K562 (cell line): ENCODE measurements around the gene CLIC1. TPM values are rescaled to one million over a fixed set of nuclear protein-coding genes. Genes with fewer than 3 reads are reported as not detected.

ENCODE experiments used
- EGR1 ChIP-seq: fragments of 450-650 bp; conservative IDR thresholded peaks from 2 replicates; pipeline ENCODE4 v1.6.1; 2017; ENCODE audit warnings: mild to moderate bottlenecking
- HDGF ChIP-seq: fragments of 450-650 bp; IDR thresholded peaks from 2 replicates; pipeline ENCODE4 v1.6.1; 2016
- NFRKB ChIP-seq: fragments of 450-650 bp; IDR thresholded peaks from 2 replicates; pipeline ENCODE4 v1.6.1; 2016; ENCODE audit warnings: low read depth
- PTRF ChIP-seq: fragments of 450-650 bp; IDR thresholded peaks from 2 replicates; pipeline ENCODE4 v1.6.1; 2016; ENCODE audit warnings: mild to moderate bottlenecking, missing genetic modification characterization, missing compliant biosample characterization
- PTTG1 ChIP-seq: fragments of 450-650 bp; IDR thresholded peaks from 2 replicates; pipeline ENCODE4 v1.6.1; 2016; ENCODE audit warnings: low read depth, mild to moderate bottlenecking, missing genetic modification characterization, missing compliant biosample characterization
- SMARCC2 ChIP-seq: fragments of 450-650 bp; IDR thresholded peaks from 2 replicates; pipeline ENCODE4 v1.6.1; 2017; ENCODE audit warnings: antibody characterized with exemption, moderate library complexity, mild to moderate bottlenecking, low read depth
- SNIP1 ChIP-seq: fragments of 450-650 bp; IDR thresholded peaks from 2 replicates; pipeline ENCODE4 v1.7.1; 2017; ENCODE audit warnings: low read depth, mild to moderate bottlenecking
- polyA plus RNA-seq, 8 experiments: library from polyadenylated mRNA; depleted of rRNA in 4 of 8; stranded (reverse) in 5 of 8; unstranded in 3 of 8; fragments of >200 nt; fragmentation: Nextera tagmentation in 2 of 8; fragmentation: Illumina TruSeq in 1 of 8; extraction: Ambion mirVana in 2 of 8; extraction: Trizol in 1 of 8; gene quantifications; 2 replicates each; pipeline versions ENCODE4 v1.2.1 to v1.2.3, GENCODE V29; 2011 to 2014; ENCODE audit warnings: inconsistent platforms in 1 of 8, missing spikeins in 1 of 8
- total RNA-seq, 7 experiments: library from RNA; depleted of rRNA in 6 of 7; stranded (reverse); fragments of >200 nt in 6 of 7; fragmentation: Illumina TruSeq in 2 of 7; extraction: Trizol in 2 of 7; gene quantifications; 2 replicates each; pipeline versions ENCODE4 v1.2.1 to v1.2.3, GENCODE V29; 2011 to 2021; ENCODE audit warnings: low replicate concordance in 1 of 7
- TF ChIP-seq, protein P1 (sequence below), 2 experiments: fragments of 450-650 bp in 1 of 2; sonication (generic) in 1 of 2; formaldehyde crosslinking in 1 of 2; IDR thresholded peaks; 2 replicates each; pipeline versions ENCODE4 v1.7.1 to v1.9.0; 2016 to 2022; ENCODE audit warnings: inconsistent platforms in 1 of 2, mild to moderate bottlenecking in 1 of 2, missing genetic modification reagents in 1 of 2
- TF ChIP-seq, protein P2 (sequence below): fragments of 250-450 bp; sonication (Bioruptor Pico); IDR thresholded peaks from 2 replicates; pipeline ENCODE4 v1.5.0; 2022; ENCODE audit warnings: mild to moderate bottlenecking
- TF ChIP-seq, protein P3 (sequence below): sonication (generic); formaldehyde crosslinking; IDR thresholded peaks from 2 replicates; pipeline ENCODE4 v1.8.0; 2022; ENCODE audit warnings: mild to moderate bottlenecking, missing genetic modification reagents
- TF ChIP-seq, protein P4 (sequence below): IDR thresholded peaks from 2 replicates; pipeline ENCODE4 v1.6.1; 2016; ENCODE audit warnings: missing genetic modification characterization, missing compliant biosample characterization

CLIC1 gene
- total and polyA plus RNA-seq, 9 of the 15 experiments (the other 6 are each of a cell fraction or from before 2014, with no cell fraction given): 1,267 to 2,419 (median 1,808) TPM

DNA sequence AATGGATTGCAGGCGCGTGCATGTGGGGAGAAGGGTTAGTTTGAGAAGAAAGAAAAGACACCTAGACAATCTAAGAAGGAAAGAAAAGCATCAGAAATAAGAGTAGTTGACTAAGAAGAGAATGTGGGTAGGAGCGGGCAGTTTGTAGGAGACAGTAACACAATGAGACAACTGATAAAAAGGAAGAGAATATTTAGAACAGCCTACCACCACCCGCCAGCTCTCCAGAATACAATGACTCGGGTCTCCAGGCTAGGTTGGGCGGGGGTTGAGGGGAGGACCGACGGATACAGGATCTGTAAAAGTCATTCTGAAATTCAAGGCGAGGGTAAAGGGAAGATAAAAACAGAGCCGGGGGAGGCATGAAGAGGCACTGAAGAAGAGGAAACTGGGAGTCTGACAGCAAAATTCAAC lies 33.9 kb downstream of the CLIC1 start (continued):
- TF ChIP-seq, protein P1, sequence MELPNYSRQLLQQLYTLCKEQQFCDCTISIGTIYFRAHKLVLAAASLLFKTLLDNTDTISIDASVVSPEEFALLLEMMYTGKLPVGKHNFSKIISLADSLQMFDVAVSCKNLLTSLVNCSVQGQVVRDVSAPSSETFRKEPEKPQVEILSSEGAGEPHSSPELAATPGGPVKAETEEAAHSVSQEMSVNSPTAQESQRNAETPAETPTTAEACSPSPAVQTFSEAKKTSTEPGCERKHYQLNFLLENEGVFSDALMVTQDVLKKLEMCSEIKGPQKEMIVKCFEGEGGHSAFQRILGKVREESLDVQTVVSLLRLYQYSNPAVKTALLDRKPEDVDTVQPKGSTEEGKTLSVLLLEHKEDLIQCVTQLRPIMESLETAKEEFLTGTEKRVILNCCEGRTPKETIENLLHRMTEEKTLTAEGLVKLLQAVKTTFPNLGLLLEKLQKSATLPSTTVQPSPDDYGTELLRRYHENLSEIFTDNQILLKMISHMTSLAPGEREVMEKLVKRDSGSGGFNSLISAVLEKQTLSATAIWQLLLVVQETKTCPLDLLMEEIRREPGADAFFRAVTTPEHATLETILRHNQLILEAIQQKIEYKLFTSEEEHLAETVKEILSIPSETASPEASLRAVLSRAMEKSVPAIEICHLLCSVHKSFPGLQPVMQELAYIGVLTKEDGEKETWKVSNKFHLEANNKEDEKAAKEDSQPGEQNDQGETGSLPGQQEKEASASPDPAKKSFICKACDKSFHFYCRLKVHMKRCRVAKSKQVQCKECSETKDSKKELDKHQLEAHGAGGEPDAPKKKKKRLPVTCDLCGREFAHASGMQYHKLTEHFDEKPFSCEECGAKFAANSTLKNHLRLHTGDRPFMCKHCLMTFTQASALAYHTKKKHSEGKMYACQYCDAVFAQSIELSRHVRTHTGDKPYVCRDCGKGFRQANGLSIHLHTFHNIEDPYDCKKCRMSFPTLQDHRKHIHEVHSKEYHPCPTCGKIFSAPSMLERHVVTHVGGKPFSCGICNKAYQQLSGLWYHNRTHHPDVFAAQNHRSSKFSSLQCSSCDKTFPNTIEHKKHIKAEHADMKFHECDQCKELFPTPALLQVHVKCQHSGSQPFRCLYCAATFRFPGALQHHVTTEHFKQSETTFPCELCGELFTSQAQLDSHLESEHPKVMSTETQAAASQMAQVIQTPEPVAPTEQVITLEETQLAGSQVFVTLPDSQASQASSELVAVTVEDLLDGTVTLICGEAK (IDR thresholded peaks at IDR 0.05): peak; percentile 67
- TF ChIP-seq, protein P1 (CRISPR knock-in tag; IDR thresholded peaks at IDR 0.05): no peak
- TF ChIP-seq PTRF (no peak), HDGF (peak; percentile 67; the same call in 1 of the 2 replicates), SNIP1 (no peak), PTTG1 (tag) (no peak), EGR1 (peak; percentile 62), NFRKB (0 out of 2 replicates have a peak, but pooled peaks have one; percentile 7), SMARCC2 (no peak)
- TF ChIP-seq, protein P2, sequence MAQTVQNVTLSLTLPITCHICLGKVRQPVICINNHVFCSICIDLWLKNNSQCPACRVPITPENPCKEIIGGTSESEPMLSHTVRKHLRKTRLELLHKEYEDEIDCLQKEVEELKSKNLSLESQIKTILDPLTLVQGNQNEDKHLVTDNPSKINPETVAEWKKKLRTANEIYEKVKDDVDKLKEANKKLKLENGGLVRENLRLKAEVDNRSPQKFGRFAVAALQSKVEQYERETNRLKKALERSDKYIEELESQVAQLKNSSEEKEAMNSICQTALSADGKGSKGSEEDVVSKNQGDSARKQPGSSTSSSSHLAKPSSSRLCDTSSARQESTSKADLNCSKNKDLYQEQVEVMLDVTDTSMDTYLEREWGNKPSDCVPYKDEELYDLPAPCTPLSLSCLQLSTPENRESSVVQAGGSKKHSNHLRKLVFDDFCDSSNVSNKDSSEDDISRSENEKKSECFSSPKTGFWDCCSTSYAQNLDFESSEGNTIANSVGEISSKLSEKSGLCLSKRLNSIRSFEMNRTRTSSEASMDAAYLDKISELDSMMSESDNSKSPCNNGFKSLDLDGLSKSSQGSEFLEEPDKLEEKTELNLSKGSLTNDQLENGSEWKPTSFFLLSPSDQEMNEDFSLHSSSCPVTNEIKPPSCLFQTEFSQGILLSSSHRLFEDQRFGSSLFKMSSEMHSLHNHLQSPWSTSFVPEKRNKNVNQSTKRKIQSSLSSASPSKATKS (CRISPR knock-in tag): no peak
- TF ChIP-seq, protein P3, sequence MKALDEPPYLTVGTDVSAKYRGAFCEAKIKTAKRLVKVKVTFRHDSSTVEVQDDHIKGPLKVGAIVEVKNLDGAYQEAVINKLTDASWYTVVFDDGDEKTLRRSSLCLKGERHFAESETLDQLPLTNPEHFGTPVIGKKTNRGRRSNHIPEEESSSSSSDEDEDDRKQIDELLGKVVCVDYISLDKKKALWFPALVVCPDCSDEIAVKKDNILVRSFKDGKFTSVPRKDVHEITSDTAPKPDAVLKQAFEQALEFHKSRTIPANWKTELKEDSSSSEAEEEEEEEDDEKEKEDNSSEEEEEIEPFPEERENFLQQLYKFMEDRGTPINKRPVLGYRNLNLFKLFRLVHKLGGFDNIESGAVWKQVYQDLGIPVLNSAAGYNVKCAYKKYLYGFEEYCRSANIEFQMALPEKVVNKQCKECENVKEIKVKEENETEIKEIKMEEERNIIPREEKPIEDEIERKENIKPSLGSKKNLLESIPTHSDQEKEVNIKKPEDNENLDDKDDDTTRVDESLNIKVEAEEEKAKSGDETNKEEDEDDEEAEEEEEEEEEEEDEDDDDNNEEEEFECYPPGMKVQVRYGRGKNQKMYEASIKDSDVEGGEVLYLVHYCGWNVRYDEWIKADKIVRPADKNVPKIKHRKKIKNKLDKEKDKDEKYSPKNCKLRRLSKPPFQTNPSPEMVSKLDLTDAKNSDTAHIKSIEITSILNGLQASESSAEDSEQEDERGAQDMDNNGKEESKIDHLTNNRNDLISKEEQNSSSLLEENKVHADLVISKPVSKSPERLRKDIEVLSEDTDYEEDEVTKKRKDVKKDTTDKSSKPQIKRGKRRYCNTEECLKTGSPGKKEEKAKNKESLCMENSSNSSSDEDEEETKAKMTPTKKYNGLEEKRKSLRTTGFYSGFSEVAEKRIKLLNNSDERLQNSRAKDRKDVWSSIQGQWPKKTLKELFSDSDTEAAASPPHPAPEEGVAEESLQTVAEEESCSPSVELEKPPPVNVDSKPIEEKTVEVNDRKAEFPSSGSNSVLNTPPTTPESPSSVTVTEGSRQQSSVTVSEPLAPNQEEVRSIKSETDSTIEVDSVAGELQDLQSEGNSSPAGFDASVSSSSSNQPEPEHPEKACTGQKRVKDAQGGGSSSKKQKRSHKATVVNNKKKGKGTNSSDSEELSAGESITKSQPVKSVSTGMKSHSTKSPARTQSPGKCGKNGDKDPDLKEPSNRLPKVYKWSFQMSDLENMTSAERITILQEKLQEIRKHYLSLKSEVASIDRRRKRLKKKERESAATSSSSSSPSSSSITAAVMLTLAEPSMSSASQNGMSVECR: no peak
- TF ChIP-seq, protein P4, sequence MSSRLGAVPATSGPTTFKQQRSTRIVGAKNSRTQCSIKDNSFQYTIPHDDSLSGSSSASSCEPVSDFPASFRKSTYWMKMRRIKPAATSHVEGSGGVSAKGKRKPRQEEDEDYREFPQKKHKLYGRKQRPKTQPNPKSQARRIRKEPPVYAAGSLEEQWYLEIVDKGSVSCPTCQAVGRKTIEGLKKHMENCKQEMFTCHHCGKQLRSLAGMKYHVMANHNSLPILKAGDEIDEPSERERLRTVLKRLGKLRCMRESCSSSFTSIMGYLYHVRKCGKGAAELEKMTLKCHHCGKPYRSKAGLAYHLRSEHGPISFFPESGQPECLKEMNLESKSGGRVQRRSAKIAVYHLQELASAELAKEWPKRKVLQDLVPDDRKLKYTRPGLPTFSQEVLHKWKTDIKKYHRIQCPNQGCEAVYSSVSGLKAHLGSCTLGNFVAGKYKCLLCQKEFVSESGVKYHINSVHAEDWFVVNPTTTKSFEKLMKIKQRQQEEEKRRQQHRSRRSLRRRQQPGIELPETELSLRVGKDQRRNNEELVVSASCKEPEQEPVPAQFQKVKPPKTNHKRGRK (tag): peak; percentile 41; the same call in 1 of the 2 replicates
